SW480 (cell line): ENCODE results near the gene TENM4.

ENCODE experiments used
- DNase-seq: peaks from one replicate; pipeline ENCODE4 v3.0.0-alpha.2; 2016; ENCODE audit warnings: low spot score

The TENM4 gene

GRCh38 chr11:79055856-79056631 is 384.8 kb downstream of the TENM4 start:
- DNase-seq = no peak

GRCh38 chr11:79054636-79055035 is 386.2 kb downstream of the TENM4 start:
- no peak for DNase-seq

- DNase-seq = peak; percentile 14
Observed at GRCh38 chr11:79052544-79052943, 388.3 kb downstream of the TENM4 start.

GRCh38 chr11:79050786-79051185 is 390.0 kb downstream of the TENM4 start:
- no peak for DNase-seq

GRCh38 chr11:79049741-79050179 is 391.1 kb downstream of the TENM4 start:
- no peak for DNase-seq

- DNase-seq = no peak
Observed at GRCh38 chr11:79047980-79048379, 392.9 kb downstream of the TENM4 start.

- no peak for DNase-seq
Observed at GRCh38 chr11:79047321-79047720, 393.5 kb downstream of the TENM4 start.

GRCh38 chr11:79046366-79046765 is 394.5 kb downstream of the TENM4 start:
- no peak for DNase-seq

- no peak for DNase-seq
Observed at GRCh38 chr11:79045800-79046304, 395.0 kb downstream of the TENM4 start.

GRCh38 chr11:79045018-79045799 is 395.6 kb downstream of the TENM4 start:
- no peak for DNase-seq

GRCh38 chr11:79044201-79044600 is 396.6 kb downstream of the TENM4 start:
- no peak for DNase-seq

GRCh38 chr11:79043726-79044125 is 397.1 kb downstream of the TENM4 start:
- no peak for DNase-seq

- no peak for DNase-seq
Observed at GRCh38 chr11:79042824-79043223, 398.0 kb downstream of the TENM4 start.

GRCh38 chr11:79040348-79040747 is 400.5 kb downstream of the TENM4 start:
- no peak for DNase-seq

GRCh38 chr11:79039122-79039521 is 401.7 kb downstream of the TENM4 start:
- DNase-seq = no peak

- DNase-seq = no peak
Observed at GRCh38 chr11:79035881-79036280, 404.9 kb downstream of the TENM4 start.

- no peak for DNase-seq
Observed at GRCh38 chr11:79033833-79034232, 407.0 kb downstream of the TENM4 start.

- DNase-seq = no peak
Observed at GRCh38 chr11:79030448-79030847, 410.4 kb downstream of the TENM4 start.

GRCh38 chr11:79028225-79028624 is 412.6 kb downstream of the TENM4 start:
- DNase-seq = no peak

- DNase-seq = no peak
Observed at GRCh38 chr11:79026803-79027445, 413.9 kb downstream of the TENM4 start.

GRCh38 chr11:79025622-79026021 is 415.2 kb downstream of the TENM4 start:
- no peak for DNase-seq

GRCh38 chr11:79025097-79025496 is 415.7 kb downstream of the TENM4 start:
- no peak for DNase-seq

GRCh38 chr11:79022265-79022664 is 418.6 kb downstream of the TENM4 start:
- no peak for DNase-seq
